IPS-NIHi7 (cell line): ENCODE measurements around the gene GRIP2.

Experiments used
- DNase-seq: peaks from one replicate; pipeline ENCODE4 v3.0.0; 2012; ENCODE audit warnings: mixed read lengths; ENCODE audit errors: extremely low spot score

Gene GRIP2

GRCh38 chr3:14539384-14539741 lies 779 bp downstream of the GRIP2 start:
- DNase-seq = no peak

- no peak for DNase-seq
Observed at GRCh38 chr3:14538451-14539088, 1.6 kb downstream of the GRIP2 start.

GRCh38 chr3:14537590-14538450 lies 2.3 kb downstream of the GRIP2 start:
- no peak for DNase-seq

- DNase-seq = no peak
Observed at GRCh38 chr3:14536837-14537589, 3.1 kb downstream of the GRIP2 start.

- DNase-seq = no peak
Observed at GRCh38 chr3:14536055-14536815, 3.9 kb downstream of the GRIP2 start.

- no peak for DNase-seq
Observed at GRCh38 chr3:14535616-14536015, 4.5 kb downstream of the GRIP2 start.

GRCh38 chr3:14534516-14535191 lies 5.5 kb downstream of the GRIP2 start:
- DNase-seq = peak; percentile 75

- DNase-seq = no peak
Observed at GRCh38 chr3:14533457-14533958, 6.6 kb downstream of the GRIP2 start.

GRCh38 chr3:14532691-14533456 lies 7.3 kb downstream of the GRIP2 start:
- peak; percentile 93 for DNase-seq

- DNase-seq = no peak
Observed at GRCh38 chr3:14531856-14532395, 8.2 kb downstream of the GRIP2 start.

GRCh38 chr3:14528081-14528480 lies 12.1 kb downstream of the GRIP2 start:
- DNase-seq = no peak

GRCh38 chr3:14525685-14526631 lies 14.2 kb downstream of the GRIP2 start:
- peak; percentile 66 for DNase-seq

- DNase-seq = no peak
Observed at GRCh38 chr3:14524920-14525660, 15.1 kb downstream of the GRIP2 start.

- DNase-seq = no peak
Observed at GRCh38 chr3:14524311-14524711, 15.8 kb downstream of the GRIP2 start.

- DNase-seq = no peak
Observed at GRCh38 chr3:14523792-14524191, 16.4 kb downstream of the GRIP2 start.

GRCh38 chr3:14522768-14523167 lies 17.4 kb downstream of the GRIP2 start:
- no peak for DNase-seq

GRCh38 chr3:14522129-14522691 lies 17.9 kb downstream of the GRIP2 start:
- DNase-seq = no peak

GRCh38 chr3:14521611-14522010 lies 18.5 kb downstream of the GRIP2 start:
- no peak for DNase-seq
